GM10266 (cell line): Measurements from ENCODE around the gene IGSF22.
"Not testable (repeated sequence)": the region's sequence is repeated elsewhere in the genome, so short reads cannot be mapped to it uniquely, and the experiment has no call there.

Experiments
- DNase-seq: peaks from one replicate; pipeline ENCODE4 v3.0.0; 2012; ENCODE audit errors: extremely low spot score
- TF ChIP-seq, protein P1 (sequence below): IDR thresholded peaks from 2 replicates; pipeline ENCODE4 v1.5.1; 2012; ENCODE audit warnings: mild to moderate bottlenecking, low read depth; ENCODE audit not compliant: control insufficient read depth, insufficient read depth; ENCODE audit errors: missing control alignments

The IGSF22 gene

DNA sequence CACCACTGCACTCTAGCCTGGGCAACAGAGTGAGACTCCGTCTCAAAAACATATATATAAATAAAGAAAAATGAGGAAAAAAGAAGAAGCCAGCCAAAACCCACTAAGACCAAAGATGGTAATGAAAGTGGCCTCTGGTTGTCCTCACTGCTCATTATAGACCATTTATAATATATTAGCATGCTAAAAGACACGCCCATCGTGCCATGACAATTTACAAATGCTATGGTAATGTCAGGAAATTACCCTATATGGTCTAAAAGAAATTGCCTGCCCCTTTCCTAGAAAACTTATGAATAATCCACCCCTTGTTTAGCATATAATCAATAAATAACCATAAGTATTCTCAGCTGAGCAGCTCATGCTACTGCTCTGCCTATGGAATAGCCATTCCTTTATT, 43.5 kb downstream of the IGSF22 start:
- TF ChIP-seq, protein P1, sequence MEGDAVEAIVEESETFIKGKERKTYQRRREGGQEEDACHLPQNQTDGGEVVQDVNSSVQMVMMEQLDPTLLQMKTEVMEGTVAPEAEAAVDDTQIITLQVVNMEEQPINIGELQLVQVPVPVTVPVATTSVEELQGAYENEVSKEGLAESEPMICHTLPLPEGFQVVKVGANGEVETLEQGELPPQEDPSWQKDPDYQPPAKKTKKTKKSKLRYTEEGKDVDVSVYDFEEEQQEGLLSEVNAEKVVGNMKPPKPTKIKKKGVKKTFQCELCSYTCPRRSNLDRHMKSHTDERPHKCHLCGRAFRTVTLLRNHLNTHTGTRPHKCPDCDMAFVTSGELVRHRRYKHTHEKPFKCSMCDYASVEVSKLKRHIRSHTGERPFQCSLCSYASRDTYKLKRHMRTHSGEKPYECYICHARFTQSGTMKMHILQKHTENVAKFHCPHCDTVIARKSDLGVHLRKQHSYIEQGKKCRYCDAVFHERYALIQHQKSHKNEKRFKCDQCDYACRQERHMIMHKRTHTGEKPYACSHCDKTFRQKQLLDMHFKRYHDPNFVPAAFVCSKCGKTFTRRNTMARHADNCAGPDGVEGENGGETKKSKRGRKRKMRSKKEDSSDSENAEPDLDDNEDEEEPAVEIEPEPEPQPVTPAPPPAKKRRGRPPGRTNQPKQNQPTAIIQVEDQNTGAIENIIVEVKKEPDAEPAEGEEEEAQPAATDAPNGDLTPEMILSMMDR = no peak
- DNase-seq = no peak

DNA sequence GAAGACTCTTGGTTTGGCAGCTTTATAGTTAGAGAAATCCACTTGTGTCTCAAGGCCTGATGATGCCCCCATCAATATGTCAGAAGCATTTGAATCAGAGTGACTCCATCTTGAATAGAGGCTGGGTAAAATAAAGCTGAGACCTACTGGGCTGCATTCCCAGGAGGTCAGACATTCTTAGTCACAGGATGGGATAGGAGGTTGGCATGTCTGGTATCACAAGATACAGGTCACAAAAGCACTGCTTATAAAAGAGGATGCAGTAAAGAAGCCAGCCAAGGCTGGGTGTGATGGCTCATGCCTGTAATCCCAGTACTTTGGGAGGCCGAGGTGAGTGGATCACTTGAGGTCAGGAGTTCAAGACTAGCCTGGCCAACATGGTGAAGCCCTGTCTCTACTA, 44.0 kb downstream of the IGSF22 start:
- not testable (repeated sequence) for DNase-seq

GRCh38 chr11:18677560-18677959, 48.4 kb downstream of the IGSF22 start:
- TF ChIP-seq, protein P1 = no peak
- no peak for DNase-seq

- DNase-seq = no peak
- TF ChIP-seq, protein P1 = no peak
These were observed 49.2 kb downstream of the IGSF22 start for GRCh38 chr11:18676803-18677202.

- DNase-seq = not testable (repeated sequence)
These were observed 53.8 kb downstream of the IGSF22 start for GRCh38 chr11:18672209-18672608.

GRCh38 chr11:18671246-18671645, 54.7 kb downstream of the IGSF22 start:
- no peak for DNase-seq
- TF ChIP-seq, protein P1 = no peak

DNA sequence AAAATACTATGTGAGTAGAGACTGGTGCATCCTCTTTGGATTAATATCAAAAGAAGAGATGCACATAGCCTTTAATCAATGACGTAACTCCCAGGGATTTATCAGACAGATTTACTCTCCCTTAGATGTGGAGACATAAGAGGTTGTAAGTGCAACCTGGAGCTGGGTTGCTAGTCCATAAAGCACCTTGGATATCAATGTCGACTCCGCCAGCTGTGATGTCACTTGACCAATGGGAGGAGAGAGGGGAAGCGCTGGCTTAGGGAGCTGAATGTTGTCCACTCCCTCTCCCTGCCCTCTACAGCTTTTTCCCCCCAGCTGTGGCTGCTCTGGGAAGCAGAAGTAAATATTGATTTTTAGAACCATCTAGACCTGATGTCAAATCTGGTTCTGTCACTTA, 56.3 kb downstream of the IGSF22 start:
- TF ChIP-seq, protein P1 = no peak
- DNase-seq = no peak

GRCh38 chr11:18669219-18669596, 56.8 kb downstream of the IGSF22 start:
- DNase-seq = no peak
- TF ChIP-seq, protein P1 = no peak
